ENCODE results near the gene RC3H1.

RC3H1 gene

GRCh38 chr1:173884701-173885100 lies 137.5 kb downstream of the RC3H1 start:
- DNase-seq: no peak

Data from hematopoietic multipotent progenitor cell treated with erythropoietin and hydrocortisone succinate and interleukin-3 and kit ligand, for 6 days (in vitro differentiated cells).